Right lobe of liver (tissue), 6 donors: Measurements from ENCODE around the gene RBP4. TPM values are rescaled to one million over a fixed set of nuclear protein-coding genes. Genes with fewer than 3 reads are reported as not detected.

Experiments used
- ATAC-seq, 4 donors: fragments of 200-7000 bp; cut with Tn5 transposase; one replicate each; pipeline ENCODE4 v1.9.1; 2020; ENCODE audit warnings: mild to moderate bottlenecking in 4 of 4, moderate library complexity in 4 of 4
- DNase-seq, 3 donors: peaks; one replicate each; pipeline ENCODE4 v3.0.0-alpha.2; 2020
- H3K27ac ChIP-seq, 3 donors: fragments of 200-600 bp; one replicate each; pipeline ENCODE4 v1.8.0; 2022
- H3K27me3 ChIP-seq, 2 donors: fragments of 200-600 bp; one replicate each; pipeline ENCODE4 v1.8.0; 2022
- H3K36me3 ChIP-seq, 4 donors: fragments of 200-600 bp; sonication (generic) in 1 of 4; one replicate each; pipeline versions ENCODE4 v1.5.1 to v1.8.0; 2017 to 2022; ENCODE audit warnings: control low read depth in 1 of 4
- H3K4me1 ChIP-seq, 4 donors: fragments of 200-600 bp; sonication (generic) in 1 of 4; one replicate each; pipeline versions ENCODE4 v1.5.1 to v1.8.0; 2017 to 2022; ENCODE audit warnings: control low read depth in 1 of 4
- H3K4me3 ChIP-seq, 3 donors: fragments of 200-600 bp; one replicate each; pipeline ENCODE4 v1.8.0; 2022
- H3K9me3 ChIP-seq, 4 donors: fragments of 200-600 bp; sonication (generic) in 1 of 4; one replicate each; pipeline versions ENCODE4 v1.5.1 to v1.8.0; 2017 to 2022; ENCODE audit warnings: control low read depth in 1 of 4
- POLR2A ChIP-seq: fragments of 450-650 bp; IDR thresholded peaks from one replicate; pipeline ENCODE4 v1.6.1; 2017; ENCODE audit warnings: antibody characterized with exemption, mild to moderate bottlenecking
- WGBS: methylation state at CpG from one replicate; pipeline ENCODE4 v1.1.6; 2018; ENCODE audit warnings: low coverage, low lambda C conversion rate; ENCODE audit not compliant: insufficient coverage; ENCODE audit errors: missing lambda C conversion rate; 5-methylcytosine and 5-hydroxymethylcytosine counted together
- intact Hi-C, 2 donors: fragments of 100-400 bp; cut with DNase I; formaldehyde crosslinking; loops; one replicate each; pipeline versions ENCODE4 v1.11.2 to v1.14.1; 2022
- total RNA-seq, 6 experiments: library from RNA; depleted of rRNA in 2 of 6; stranded (reverse); fragments of >200 nt in 2 of 6; fragmentation: NEBNext Ultra II Directional in 3 of 6; extraction: Animal tissue kit (Norgen Biotek cat#: 25700) in 3 of 6; gene quantifications; one replicate each; pipeline versions ENCODE4 v1.1.0 to v1.2.4, GENCODE V29; 2016 to 2023
- TF ChIP-seq, protein P1 (sequence below), 4 donors: fragments of 200-600 bp in 3 of 4; fragments of 450-650 bp in 1 of 4; IDR thresholded peaks; one replicate each; pipeline versions ENCODE4 v1.5.1 to v1.8.0; 2016 to 2022; ENCODE audit warnings: antibody characterized with exemption in 4 of 4, mild to moderate bottlenecking in 2 of 4
- donor health status: DM: no; HTN: yes; CAD: no.
- donor health status: DM: no; HTN: no; CAD: no.
- donor health status: DM: no; HTN: no; CAD: no.
- donor health status: DM: no; HTN: yes; CAD: no.
- donor health status: DM: no; HTN: yes; CAD: no.

Gene RBP4
- total RNA-seq, 6 experiments from 2014 or later, result 4,975 to 8,539 (median 5,621) TPM

- TF ChIP-seq POLR2A, result peak; percentile 25
- TF ChIP-seq, protein P1, sequence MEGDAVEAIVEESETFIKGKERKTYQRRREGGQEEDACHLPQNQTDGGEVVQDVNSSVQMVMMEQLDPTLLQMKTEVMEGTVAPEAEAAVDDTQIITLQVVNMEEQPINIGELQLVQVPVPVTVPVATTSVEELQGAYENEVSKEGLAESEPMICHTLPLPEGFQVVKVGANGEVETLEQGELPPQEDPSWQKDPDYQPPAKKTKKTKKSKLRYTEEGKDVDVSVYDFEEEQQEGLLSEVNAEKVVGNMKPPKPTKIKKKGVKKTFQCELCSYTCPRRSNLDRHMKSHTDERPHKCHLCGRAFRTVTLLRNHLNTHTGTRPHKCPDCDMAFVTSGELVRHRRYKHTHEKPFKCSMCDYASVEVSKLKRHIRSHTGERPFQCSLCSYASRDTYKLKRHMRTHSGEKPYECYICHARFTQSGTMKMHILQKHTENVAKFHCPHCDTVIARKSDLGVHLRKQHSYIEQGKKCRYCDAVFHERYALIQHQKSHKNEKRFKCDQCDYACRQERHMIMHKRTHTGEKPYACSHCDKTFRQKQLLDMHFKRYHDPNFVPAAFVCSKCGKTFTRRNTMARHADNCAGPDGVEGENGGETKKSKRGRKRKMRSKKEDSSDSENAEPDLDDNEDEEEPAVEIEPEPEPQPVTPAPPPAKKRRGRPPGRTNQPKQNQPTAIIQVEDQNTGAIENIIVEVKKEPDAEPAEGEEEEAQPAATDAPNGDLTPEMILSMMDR (IDR thresholded peaks at IDR 0.05), result peak in 2 of 4 donors; percentile 11 to 20
- ATAC-seq (peak in 3 of 4 donors; percentile 0 to 2 (median 1)), DNase-seq (peak in 1 of 3 donors; percentile 54)
- intact Hi-C loops, result loop anchor here in 1 of 2 donors (10.0 kb wide), 1 partner anchor 78 kb away; no protein-coding TSS in a partner anchor
- peaks cover 0 to 91% (median 43%) of the 10 kb centered on the region in 4 donors for H3K36me3 ChIP-seq
- peaks cover 0 to 13% (median 0%) of the 10 kb centered on the region in 4 donors for H3K4me1 ChIP-seq
- no peaks in the 10 kb centered on the region for H3K27me3 ChIP-seq
- H3K27ac ChIP-seq, result peak overlapping the region in 1 of 3 donors; percentile 91
- 63% methylated on average over 2 of the region's 4 CpGs for WGBS
- no peaks in the 10 kb centered on the region for H3K9me3 ChIP-seq
- peak overlapping the region in 2 of 3 donors; percentile 78 to 94 for H3K4me3 ChIP-seq
These were observed 4.5 kb downstream of the RBP4 start for GRCh38 chr10:93596539-93596938.

- ATAC-seq (peak in 3 of 4 donors; percentile 4 to 24 (median 15)), DNase-seq (peak in 1 of 3 donors; percentile 55)
- H3K9me3 ChIP-seq, result no peaks in the 10 kb centered on the region
- H3K27me3 ChIP-seq, result no peaks in the 10 kb centered on the region
- peaks cover 0 to 94% (median 44%) of the 10 kb centered on the region in 4 donors for H3K36me3 ChIP-seq
- H3K4me1 ChIP-seq, result peaks cover 0 to 17% (median 0%) of the 10 kb centered on the region in 4 donors
- peak overlapping the region in 1 of 3 donors; percentile 1 for H3K4me3 ChIP-seq
- peak overlapping the region in 1 of 3 donors; percentile 27 for H3K27ac ChIP-seq
- WGBS, result 50% methylated on average over 3 of the region's 5 CpGs
- intact Hi-C loops, result loop anchor here in 1 of 2 donors (10.0 kb wide), 1 partner anchor 79 kb away; no protein-coding TSS in a partner anchor
- TF ChIP-seq, protein P1 (IDR thresholded peaks at IDR 0.05), result no peak
- TF ChIP-seq POLR2A, result no peak
These were observed 5.5 kb downstream of the RBP4 start for GRCh38 chr10:93595378-93596161.

- intact Hi-C loops, result loop anchor here in 1 of 2 donors (10.0 kb wide), 1 partner anchor 80 kb away; no protein-coding TSS in a partner anchor
- 53% methylated on average over 7 of the region's 7 CpGs for WGBS
- H3K36me3 ChIP-seq, result peaks cover 0 to 83% (median 40%) of the 10 kb centered on the region in 4 donors
These were observed 6.5 kb downstream of the RBP4 start for GRCh38 chr10:93594518-93594917.

GRCh38 chr10:93593749-93594148 lies 7.3 kb downstream of the RBP4 start:
- TF ChIP-seq POLR2A, result no peak
- TF ChIP-seq, protein P1 (IDR thresholded peaks at IDR 0.05), result no peak
- 69% methylated on average over 9 of the region's 18 CpGs for WGBS
- Histone ChIP-seq H3K36me3 (peaks cover 0 to 76% (median 37%) of the 10 kb centered on the region in 4 donors), H3K27me3 (no peaks in the 10 kb centered on the region), H3K4me1 (peaks cover 0 to 17% (median 0%) of the 10 kb centered on the region in 4 donors), H3K4me3 (peak overlapping the region in 1 of 3 donors; percentile 9), H3K27ac (peak overlapping the region in 1 of 3 donors; percentile 27), H3K9me3 (no peaks in the 10 kb centered on the region)
- intact Hi-C loops, result loop anchor here in 1 of 2 donors (10.0 kb wide), 1 partner anchor 81 kb away; no protein-coding TSS in a partner anchor
- DNase-seq (peak in 1 of 3 donors; percentile 52), ATAC-seq (no peak)

More at GRCh38 chr10:93594518-93594917, 6.5 kb downstream of the RBP4 start:
- Histone ChIP-seq H3K27ac (peak overlapping the region in 1 of 3 donors; percentile 27), H3K27me3 (no peaks in the 10 kb centered on the region), H3K9me3 (no peaks in the 10 kb centered on the region), H3K4me1 (peaks cover 0 to 17% (median 0%) of the 10 kb centered on the region in 4 donors), H3K4me3 (no peak overlapping the region)
- TF ChIP-seq, protein P1 (IDR thresholded peaks at IDR 0.05), result no peak
- no peak for TF ChIP-seq POLR2A
- DNase-seq, result no peak
- ATAC-seq, result no peak
